ENCODE measurements around the gene PI4K2A.
A peak's percentile ranks its signal among the peaks of the same experiment; 100 is the strongest.
"Not testable (repeated sequence)": the region's sequence is repeated elsewhere in the genome, so short reads cannot be mapped to it uniquely, and the experiment has no call there.

The PI4K2A gene

GRCh38 chr10:97632949-97633884 lies 7.3 kb upstream of the PI4K2A start, which contains the start of gene MORN4:
MORN4 (minus strand) TSS chr10:97633500; CDS start chr10:97619653, 13,847 bp downstream.
- DNase-seq (ENCODE audit: low read depth) = peak; percentile 82

- DNase-seq (ENCODE audit: low read depth) = no peak
Observed at GRCh38 chr10:97633921-97634320, 6.5 kb upstream of the PI4K2A start.

GRCh38 chr10:97635577-97635976 lies 4.9 kb upstream of the PI4K2A start:
- no peak for DNase-seq (ENCODE audit: low read depth)

- not testable (repeated sequence) for DNase-seq (ENCODE audit: low read depth)
Observed at GRCh38 chr10:97639090-97639489, 1.4 kb upstream of the PI4K2A start.

- DNase-seq (ENCODE audit: low read depth) = peak; percentile 15
Observed at GRCh38 chr10:97640868-97641811, 669 bp downstream of the PI4K2A start.

GRCh38 chr10:97642471-97643159 lies 2.1 kb downstream of the PI4K2A start:
- not testable (repeated sequence) for DNase-seq (ENCODE audit: low read depth)

GRCh38 chr10:97643441-97643985 lies 3.0 kb downstream of the PI4K2A start:
- DNase-seq (ENCODE audit: low read depth) = no peak

GRCh38 chr10:97644936-97645335 lies 4.5 kb downstream of the PI4K2A start:
- DNase-seq (ENCODE audit: low read depth) = no peak

GRCh38 chr10:97647556-97647955 lies 7.1 kb downstream of the PI4K2A start:
- DNase-seq (ENCODE audit: low read depth) = no peak

GRCh38 chr10:97648562-97649404 lies 8.3 kb downstream of the PI4K2A start:
- no peak for DNase-seq (ENCODE audit: low read depth)

GRCh38 chr10:97649405-97649750 lies 8.9 kb downstream of the PI4K2A start:
- DNase-seq (ENCODE audit: low read depth) = not testable (repeated sequence)

- DNase-seq (ENCODE audit: low read depth) = no peak
Observed at GRCh38 chr10:97650726-97651125, 10.3 kb downstream of the PI4K2A start.

GRCh38 chr10:97651773-97652172 lies 11.3 kb downstream of the PI4K2A start:
- no peak for DNase-seq (ENCODE audit: low read depth)

GRCh38 chr10:97656777-97657176 lies 16.3 kb downstream of the PI4K2A start:
- DNase-seq (ENCODE audit: low read depth) = no peak

- no peak for DNase-seq (ENCODE audit: low read depth)
Observed at GRCh38 chr10:97659589-97659988, 19.1 kb downstream of the PI4K2A start.

GRCh38 chr10:97664282-97664850 lies 23.9 kb downstream of the PI4K2A start:
- no peak for DNase-seq (ENCODE audit: low read depth)

GRCh38 chr10:97666992-97667391 lies 26.5 kb downstream of the PI4K2A start:
- DNase-seq (ENCODE audit: low read depth) = no peak

- no peak for DNase-seq (ENCODE audit: low read depth)
Observed at GRCh38 chr10:97667463-97667862, 27.0 kb downstream of the PI4K2A start.

- DNase-seq (ENCODE audit: low read depth) = no peak
Observed at GRCh38 chr10:97669571-97669970, 29.1 kb downstream of the PI4K2A start.

- no peak for DNase-seq (ENCODE audit: low read depth)
Observed at GRCh38 chr10:97673736-97674525, 33.5 kb downstream of the PI4K2A start.

All from stimulated activated CD8-positive, alpha-beta memory T cell treated with anti-CD3 and anti-CD28 coated beads, Interleukin-4, amount 100 ng/mL, for 24 hours (primary cell).